A549 (cell line): ENCODE measurements around the gene GPR137B. TPM values are rescaled to one million over a fixed set of nuclear protein-coding genes. Genes with fewer than 3 reads are reported as not detected.

ENCODE experiments used
- ATAC-seq, 2 experiments: fragments of 200-7000 bp in 1 of 2; fragments of >200 bp in 1 of 2; cut with Nextera tagmentation in 1 of 2; cut with Tn5 transposase in 1 of 2; 3 replicates each; pipeline versions ENCODE4 v1.8.0 to v1.9.1; 2018 to 2020; ENCODE audit warnings: mild to moderate bottlenecking in 1 of 2, moderate library complexity in 1 of 2
- CTCF ChIA-PET: fragments of 300-600 bp; sonication (Branson Sonifier 250); formaldehyde crosslinking; extraction: SDS; loops from one replicate; lab custom pipeline; 2021; ENCODE audit warnings: antibody characterized with exemption, inconsistent platforms; lab: Yijun Ruan, JAX
- POLR2A ChIA-PET: fragments of 350-600 bp; formaldehyde crosslinking; extraction: SDS; loops from one replicate; lab custom pipeline; 2021; ENCODE audit warnings: antibody characterized with exemption, inconsistent platforms; lab: Yijun Ruan, JAX
- DNase-seq, 2 experiments: peaks; one replicate each; pipeline versions ENCODE4 v3.0.0 to v3.0.0-alpha.2; 2011 to 2016; ENCODE audit warnings: low read depth in 1 of 2, low spot score in 1 of 2
- FAIRE-seq: peaks from 2 replicates; lab custom pipeline; 2011; peaks lifted over from hg19 to GRCh38; lab: Jason Lieb, UNC
- H3K27ac ChIP-seq, 2 experiments: fragments of >200 bp; sonication (Bioruptor Twin); formaldehyde crosslinking; 3 replicates each; pipeline ENCODE4 v1.5.1; 2016 to 2017
- H3K4me1 ChIP-seq: fragments of >200 bp; sonication (Bioruptor Twin); formaldehyde crosslinking; 3 replicates; pipeline ENCODE4 v1.6.1; 2016
- H3K4me2 ChIP-seq: fragments of >200 bp; sonication (Bioruptor Twin); formaldehyde crosslinking; 3 replicates; pipeline ENCODE4 v1.6.1; 2016
- H3K4me3 ChIP-seq: fragments of >200 bp; sonication (Bioruptor Twin); formaldehyde crosslinking; 3 replicates; pipeline ENCODE4 v1.5.1; 2016
- H3K9me3 ChIP-seq: fragments of >200 bp; sonication (Bioruptor Twin); formaldehyde crosslinking; 3 replicates; pipeline ENCODE4 v1.6.1; 2016
- CBX8 ChIP-seq: fragments of 200-600 bp; sonication (generic); IDR thresholded peaks from 2 replicates; pipeline ENCODE4 v1.6.1; 2016
- EHMT2 ChIP-seq: fragments of 200-600 bp; sonication (generic); IDR thresholded peaks from 2 replicates; pipeline ENCODE4 v1.6.1; 2016; ENCODE audit warnings: antibody characterized with exemption, low read depth, mild to moderate bottlenecking, moderate library complexity
- FOSL2 ChIP-seq, 2 experiments: fragments of 450-650 bp in 1 of 2; fragments of >200 bp in 1 of 2; sonication (Bioruptor Twin) in 1 of 2; formaldehyde crosslinking; IDR thresholded peaks; 2 replicates each; pipeline versions ENCODE4 v1.5.0 to v1.6.1; 2016 to 2020; ENCODE audit warnings: mild to moderate bottlenecking in 1 of 2, moderate library complexity in 1 of 2
- HOXB13 ChIP-seq: fragments of 250-450 bp; sonication (Bioruptor Pico); IDR thresholded peaks from 2 replicates; pipeline ENCODE4 v1.5.0; 2020; ENCODE audit warnings: low read depth, mild to moderate bottlenecking, moderate library complexity
- HOXB5 ChIP-seq: fragments of 250-450 bp; sonication (Bioruptor Pico); IDR thresholded peaks from 2 replicates; pipeline ENCODE4 v1.5.0; 2020; ENCODE audit warnings: mild to moderate bottlenecking, moderate library complexity
- MAFK ChIP-seq: fragments of 450-650 bp; IDR thresholded peaks from 2 replicates; pipeline ENCODE4 v1.6.1; 2014; ENCODE audit not compliant: partially characterized antibody
- NFE2L2 ChIP-seq: fragments of 150-350 bp; conservative IDR thresholded peaks from 2 replicates; pipeline ENCODE4 v1.6.1; 2014; ENCODE audit warnings: low read length
- NPAS2 ChIP-seq: fragments of 250-450 bp; sonication (Bioruptor Pico); IDR thresholded peaks from 2 replicates; pipeline ENCODE4 v1.8.0; 2022; ENCODE audit warnings: mild to moderate bottlenecking, moderate library complexity, borderline replicate concordance
- RAD21 ChIP-seq, 2 experiments: fragments of >200 bp in 1 of 2; sonication (Bioruptor Twin) in 1 of 2; formaldehyde crosslinking in 1 of 2; IDR thresholded peaks in 1 of 2; conservative IDR thresholded peaks in 1 of 2; 2 replicates in 1 of 2; 3 replicates in 1 of 2; pipeline ENCODE4 v1.6.1; 2012 to 2018; ENCODE audit warnings: inconsistent platforms in 1 of 2
- RCOR1 ChIP-seq: fragments of 150-350 bp; IDR thresholded peaks from 2 replicates; pipeline ENCODE4 v1.6.1; 2014; ENCODE audit warnings: antibody characterized with exemption, low read length, low read depth
- SREBF2 ChIP-seq: fragments of 450-650 bp; IDR thresholded peaks from 2 replicates; pipeline ENCODE4 v1.6.1; 2014; ENCODE audit warnings: mild to moderate bottlenecking, moderate library complexity
- ZC3H11A ChIP-seq: fragments of 450-650 bp; IDR thresholded peaks from 2 replicates; pipeline ENCODE4 v1.6.1; 2014; ENCODE audit warnings: antibody characterized with exemption, mild to moderate bottlenecking
- WGBS: methylation state at CpG from one replicate; pipeline ENCODE4 v1.1.6; 2017; ENCODE audit errors: missing lambda C conversion rate; 5-methylcytosine and 5-hydroxymethylcytosine counted together
- polyA plus RNA-seq, 4 experiments: library from polyadenylated mRNA; depleted of rRNA in 3 of 4; stranded (reverse); fragments of >200 nt; fragmentation: RNase III in 1 of 4; extraction: RNeasy Plus Mini Kit Qiagen cat#74134 plus additional on column Dnase treatment in 1 of 4; gene quantifications; 2 replicates in 3 of 4; 3 replicates in 1 of 4; pipeline ENCODE4 v1.2.3, GENCODE V29; 2011 to 2017
- TF ChIP-seq, protein P1 (sequence below): IDR thresholded peaks from 2 replicates; pipeline ENCODE4 v1.6.1; 2012
- TF ChIP-seq, protein P2 (sequence below): fragments of 250-450 bp; sonication (Bioruptor Pico); IDR thresholded peaks from 2 replicates; pipeline ENCODE4 v1.5.0; 2021; ENCODE audit warnings: mild to moderate bottlenecking, moderate library complexity, borderline replicate concordance
- TF ChIP-seq, protein P3 (sequence below): fragments of 200-600 bp; sonication (generic); IDR thresholded peaks from 2 replicates; pipeline ENCODE4 v1.6.1; 2016; ENCODE audit warnings: antibody characterized with exemption, mild to moderate bottlenecking, moderate library complexity
- TF ChIP-seq, protein P4 (sequence below): IDR thresholded peaks from 2 replicates; pipeline ENCODE4 v1.6.1; 2012

Gene GPR137B
- polyA plus RNA-seq, 2 of the 4 experiments (the other 2 are of a cell fraction) = 5.8 to 9.2 TPM

DNA sequence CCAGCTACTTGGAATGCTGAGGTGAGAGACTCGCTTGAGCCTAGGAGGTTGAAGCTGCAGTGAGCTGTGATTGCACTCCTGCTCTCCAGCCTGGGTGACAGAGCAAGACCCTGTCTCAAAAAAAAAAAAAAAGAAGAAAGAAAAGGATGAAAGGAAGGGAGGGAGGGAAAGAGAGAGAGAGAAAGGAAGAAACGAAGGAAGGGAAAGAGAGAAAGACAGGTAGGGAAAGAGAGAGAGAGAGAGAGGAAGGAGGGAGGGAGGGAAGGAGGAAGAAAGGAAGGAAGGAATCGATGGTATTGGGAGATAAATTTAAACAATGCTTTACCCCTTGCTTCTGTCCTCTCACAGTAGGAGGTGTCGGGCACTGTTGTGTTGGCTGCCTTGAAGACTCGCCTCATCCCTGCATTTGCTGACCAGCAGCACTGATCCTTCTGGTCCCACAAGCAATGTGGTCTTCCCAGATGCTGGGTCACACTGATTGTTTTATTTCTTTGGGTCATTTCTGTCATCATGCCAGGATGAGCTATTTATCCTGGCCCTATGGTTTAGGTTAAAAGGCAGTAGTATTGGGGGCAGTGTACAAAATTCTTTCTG lies 30.9 kb downstream of the GPR137B start (continued):
- TF ChIP-seq RCOR1 (no peak), RAD21 (conservative IDR thresholded peaks at IDR 0.05 in 1 of 2, IDR thresholded peaks at IDR 0.05 in 1 of 2) (no peak), CBX8 (no peak), NFE2L2 (no peak)
- TF ChIP-seq, protein P1, sequence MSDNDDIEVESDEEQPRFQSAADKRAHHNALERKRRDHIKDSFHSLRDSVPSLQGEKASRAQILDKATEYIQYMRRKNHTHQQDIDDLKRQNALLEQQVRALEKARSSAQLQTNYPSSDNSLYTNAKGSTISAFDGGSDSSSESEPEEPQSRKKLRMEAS = no peak
- TF ChIP-seq, all 56 proteins: peak for 0

DNA sequence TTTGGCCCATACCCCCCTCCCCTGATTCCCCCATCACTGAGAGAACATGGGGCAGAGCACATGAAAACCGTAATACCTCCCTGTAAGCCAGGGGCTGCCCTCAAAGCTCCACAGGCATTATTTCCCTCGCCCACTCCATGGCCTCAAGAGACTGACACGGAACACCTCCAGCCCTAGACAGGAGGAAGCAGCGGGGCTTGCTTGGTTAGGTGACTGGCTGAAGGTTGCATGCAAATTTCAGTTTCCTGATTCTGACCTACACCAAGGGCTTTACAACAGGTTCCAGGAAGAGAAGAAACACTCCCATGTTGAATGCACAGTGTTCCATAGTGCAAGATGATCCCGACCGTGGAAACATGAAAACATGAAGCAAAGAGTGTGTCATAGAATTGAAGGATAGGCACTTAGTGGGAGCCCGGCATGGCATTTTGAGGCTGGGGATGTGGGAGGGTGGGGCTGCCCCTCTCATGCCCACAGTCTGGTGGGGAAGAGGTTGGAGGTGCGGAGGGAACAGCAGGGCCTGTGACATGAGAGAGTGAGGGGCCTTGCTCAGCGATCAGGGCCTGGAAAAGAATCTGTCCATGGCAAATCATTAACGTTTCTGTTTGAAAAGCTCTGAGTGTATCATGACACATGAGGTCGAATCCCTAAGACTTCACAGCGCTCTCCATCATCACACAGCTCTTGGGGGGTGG lies 33.5 kb downstream of the GPR137B start:
- Histone ChIP-seq H3K27ac (peak overlapping the region; percentile 69 to 86), H3K4me2 (peak overlapping the region; percentile 77), H3K4me1 (peaks cover 29% of the 10 kb centered on the region), H3K9me3 (no peaks in the 10 kb centered on the region), H3K4me3 (peak overlapping the region; percentile 22; the same call in 2 of the 3 replicates)
- FAIRE-seq = no peak
- peak in 1 of 2 experiments; percentile 13 for DNase-seq
- TF ChIP-seq, protein P2, sequence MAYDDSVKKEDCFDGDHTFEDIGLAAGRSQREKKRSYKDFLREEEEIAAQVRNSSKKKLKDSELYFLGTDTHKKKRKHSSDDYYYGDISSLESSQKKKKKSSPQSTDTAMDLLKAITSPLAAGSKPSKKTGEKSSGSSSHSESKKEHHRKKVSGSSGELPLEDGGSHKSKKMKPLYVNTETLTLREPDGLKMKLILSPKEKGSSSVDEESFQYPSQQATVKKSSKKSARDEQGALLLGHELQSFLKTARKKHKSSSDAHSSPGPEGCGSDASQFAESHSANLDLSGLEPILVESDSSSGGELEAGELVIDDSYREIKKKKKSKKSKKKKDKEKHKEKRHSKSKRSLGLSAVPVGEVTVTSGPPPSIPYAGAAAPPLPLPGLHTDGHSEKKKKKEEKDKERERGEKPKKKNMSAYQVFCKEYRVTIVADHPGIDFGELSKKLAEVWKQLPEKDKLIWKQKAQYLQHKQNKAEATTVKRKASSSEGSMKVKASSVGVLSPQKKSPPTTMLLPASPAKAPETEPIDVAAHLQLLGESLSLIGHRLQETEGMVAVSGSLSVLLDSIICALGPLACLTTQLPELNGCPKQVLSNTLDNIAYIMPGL (CRISPR knock-in tag) = no peak
- TF ChIP-seq RAD21 (conservative IDR thresholded peaks at IDR 0.05 in 1 of 2, IDR thresholded peaks at IDR 0.05 in 1 of 2) = no peak
- TF ChIP-seq HOXB5 (CRISPR knock-in tag) = no peak
- no peak for TF ChIP-seq FOSL2 (IDR thresholded peaks at IDR 0.05)
- no peak for TF ChIP-seq FOSL2 (CRISPR knock-in tag; IDR thresholded peaks at IDR 0.05)
- TF ChIP-seq, protein P3, sequence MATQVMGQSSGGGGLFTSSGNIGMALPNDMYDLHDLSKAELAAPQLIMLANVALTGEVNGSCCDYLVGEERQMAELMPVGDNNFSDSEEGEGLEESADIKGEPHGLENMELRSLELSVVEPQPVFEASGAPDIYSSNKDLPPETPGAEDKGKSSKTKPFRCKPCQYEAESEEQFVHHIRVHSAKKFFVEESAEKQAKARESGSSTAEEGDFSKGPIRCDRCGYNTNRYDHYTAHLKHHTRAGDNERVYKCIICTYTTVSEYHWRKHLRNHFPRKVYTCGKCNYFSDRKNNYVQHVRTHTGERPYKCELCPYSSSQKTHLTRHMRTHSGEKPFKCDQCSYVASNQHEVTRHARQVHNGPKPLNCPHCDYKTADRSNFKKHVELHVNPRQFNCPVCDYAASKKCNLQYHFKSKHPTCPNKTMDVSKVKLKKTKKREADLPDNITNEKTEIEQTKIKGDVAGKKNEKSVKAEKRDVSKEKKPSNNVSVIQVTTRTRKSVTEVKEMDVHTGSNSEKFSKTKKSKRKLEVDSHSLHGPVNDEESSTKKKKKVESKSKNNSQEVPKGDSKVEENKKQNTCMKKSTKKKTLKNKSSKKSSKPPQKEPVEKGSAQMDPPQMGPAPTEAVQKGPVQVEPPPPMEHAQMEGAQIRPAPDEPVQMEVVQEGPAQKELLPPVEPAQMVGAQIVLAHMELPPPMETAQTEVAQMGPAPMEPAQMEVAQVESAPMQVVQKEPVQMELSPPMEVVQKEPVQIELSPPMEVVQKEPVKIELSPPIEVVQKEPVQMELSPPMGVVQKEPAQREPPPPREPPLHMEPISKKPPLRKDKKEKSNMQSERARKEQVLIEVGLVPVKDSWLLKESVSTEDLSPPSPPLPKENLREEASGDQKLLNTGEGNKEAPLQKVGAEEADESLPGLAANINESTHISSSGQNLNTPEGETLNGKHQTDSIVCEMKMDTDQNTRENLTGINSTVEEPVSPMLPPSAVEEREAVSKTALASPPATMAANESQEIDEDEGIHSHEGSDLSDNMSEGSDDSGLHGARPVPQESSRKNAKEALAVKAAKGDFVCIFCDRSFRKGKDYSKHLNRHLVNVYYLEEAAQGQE = no peak
- no peak for TF ChIP-seq NPAS2 (CRISPR knock-in tag)
- TF ChIP-seq, protein P4, sequence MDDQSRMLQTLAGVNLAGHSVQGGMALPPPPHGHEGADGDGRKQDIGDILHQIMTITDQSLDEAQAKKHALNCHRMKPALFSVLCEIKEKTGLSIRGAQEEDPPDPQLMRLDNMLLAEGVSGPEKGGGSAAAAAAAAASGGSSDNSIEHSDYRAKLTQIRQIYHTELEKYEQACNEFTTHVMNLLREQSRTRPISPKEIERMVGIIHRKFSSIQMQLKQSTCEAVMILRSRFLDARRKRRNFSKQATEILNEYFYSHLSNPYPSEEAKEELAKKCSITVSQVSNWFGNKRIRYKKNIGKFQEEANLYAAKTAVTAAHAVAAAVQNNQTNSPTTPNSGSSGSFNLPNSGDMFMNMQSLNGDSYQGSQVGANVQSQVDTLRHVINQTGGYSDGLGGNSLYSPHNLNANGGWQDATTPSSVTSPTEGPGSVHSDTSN = no peak
- no peak for TF ChIP-seq EHMT2
- no peak for TF ChIP-seq MAFK
- no peak for TF ChIP-seq HOXB13 (CRISPR knock-in tag)
- TF ChIP-seq SREBF2 = no peak
- TF ChIP-seq ZC3H11A = no peak
- ChIA-PET CTCF (interaction anchor here (1.3 to 1.8 kb wide), 2 partner anchors 38 to 67 kb away, joined by 3 to 6 read pairs; no protein-coding TSS in a partner anchor), POLR2A (no interaction called here)
- ATAC-seq = peak; percentile 57 to 69; a peak in 5 of 6 replicates
- WGBS = 55% methylated on average over 11 of the region's 12 CpGs
